ENCODE results near the gene ZNF80.

The ZNF80 gene

DNA sequence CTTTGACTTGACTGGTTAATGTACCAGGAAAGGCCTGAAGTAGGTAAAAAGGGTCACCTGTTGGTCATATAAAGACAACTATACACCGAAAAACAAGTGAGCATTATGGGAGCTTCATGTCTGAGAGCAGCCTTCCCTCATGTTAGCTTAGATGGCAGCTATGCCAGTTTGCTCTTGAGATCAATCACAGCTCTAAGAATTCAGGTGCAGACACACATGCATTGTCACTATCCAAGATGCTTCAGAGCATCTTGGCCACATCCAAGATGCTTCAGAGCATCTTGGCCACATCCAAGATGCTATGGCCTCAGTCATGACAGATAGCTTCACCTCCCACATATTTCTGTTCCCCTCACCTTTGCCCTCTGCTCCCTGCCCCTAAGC, 15.5 kb downstream of the ZNF80 start:
- Histone ChIP-seq H3K4me3 (replicated peaks; ENCODE audit: insufficient read depth, low read length) (no peak overlapping the region), H3K27ac (replicated peaks) (no peak overlapping the region), H3K27me3 (ENCODE audit: insufficient read depth, poor library complexity, severe bottlenecking) (no peaks in the 10 kb centered on the region)
- TF ChIP-seq, protein P1, sequence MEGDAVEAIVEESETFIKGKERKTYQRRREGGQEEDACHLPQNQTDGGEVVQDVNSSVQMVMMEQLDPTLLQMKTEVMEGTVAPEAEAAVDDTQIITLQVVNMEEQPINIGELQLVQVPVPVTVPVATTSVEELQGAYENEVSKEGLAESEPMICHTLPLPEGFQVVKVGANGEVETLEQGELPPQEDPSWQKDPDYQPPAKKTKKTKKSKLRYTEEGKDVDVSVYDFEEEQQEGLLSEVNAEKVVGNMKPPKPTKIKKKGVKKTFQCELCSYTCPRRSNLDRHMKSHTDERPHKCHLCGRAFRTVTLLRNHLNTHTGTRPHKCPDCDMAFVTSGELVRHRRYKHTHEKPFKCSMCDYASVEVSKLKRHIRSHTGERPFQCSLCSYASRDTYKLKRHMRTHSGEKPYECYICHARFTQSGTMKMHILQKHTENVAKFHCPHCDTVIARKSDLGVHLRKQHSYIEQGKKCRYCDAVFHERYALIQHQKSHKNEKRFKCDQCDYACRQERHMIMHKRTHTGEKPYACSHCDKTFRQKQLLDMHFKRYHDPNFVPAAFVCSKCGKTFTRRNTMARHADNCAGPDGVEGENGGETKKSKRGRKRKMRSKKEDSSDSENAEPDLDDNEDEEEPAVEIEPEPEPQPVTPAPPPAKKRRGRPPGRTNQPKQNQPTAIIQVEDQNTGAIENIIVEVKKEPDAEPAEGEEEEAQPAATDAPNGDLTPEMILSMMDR (IDR thresholded peaks at IDR 0.05; ENCODE audit: insufficient read depth, low read length): no peak
- TF ChIP-seq, protein P2, sequence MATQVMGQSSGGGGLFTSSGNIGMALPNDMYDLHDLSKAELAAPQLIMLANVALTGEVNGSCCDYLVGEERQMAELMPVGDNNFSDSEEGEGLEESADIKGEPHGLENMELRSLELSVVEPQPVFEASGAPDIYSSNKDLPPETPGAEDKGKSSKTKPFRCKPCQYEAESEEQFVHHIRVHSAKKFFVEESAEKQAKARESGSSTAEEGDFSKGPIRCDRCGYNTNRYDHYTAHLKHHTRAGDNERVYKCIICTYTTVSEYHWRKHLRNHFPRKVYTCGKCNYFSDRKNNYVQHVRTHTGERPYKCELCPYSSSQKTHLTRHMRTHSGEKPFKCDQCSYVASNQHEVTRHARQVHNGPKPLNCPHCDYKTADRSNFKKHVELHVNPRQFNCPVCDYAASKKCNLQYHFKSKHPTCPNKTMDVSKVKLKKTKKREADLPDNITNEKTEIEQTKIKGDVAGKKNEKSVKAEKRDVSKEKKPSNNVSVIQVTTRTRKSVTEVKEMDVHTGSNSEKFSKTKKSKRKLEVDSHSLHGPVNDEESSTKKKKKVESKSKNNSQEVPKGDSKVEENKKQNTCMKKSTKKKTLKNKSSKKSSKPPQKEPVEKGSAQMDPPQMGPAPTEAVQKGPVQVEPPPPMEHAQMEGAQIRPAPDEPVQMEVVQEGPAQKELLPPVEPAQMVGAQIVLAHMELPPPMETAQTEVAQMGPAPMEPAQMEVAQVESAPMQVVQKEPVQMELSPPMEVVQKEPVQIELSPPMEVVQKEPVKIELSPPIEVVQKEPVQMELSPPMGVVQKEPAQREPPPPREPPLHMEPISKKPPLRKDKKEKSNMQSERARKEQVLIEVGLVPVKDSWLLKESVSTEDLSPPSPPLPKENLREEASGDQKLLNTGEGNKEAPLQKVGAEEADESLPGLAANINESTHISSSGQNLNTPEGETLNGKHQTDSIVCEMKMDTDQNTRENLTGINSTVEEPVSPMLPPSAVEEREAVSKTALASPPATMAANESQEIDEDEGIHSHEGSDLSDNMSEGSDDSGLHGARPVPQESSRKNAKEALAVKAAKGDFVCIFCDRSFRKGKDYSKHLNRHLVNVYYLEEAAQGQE (IDR thresholded peaks at IDR 0.05; ENCODE audit: insufficient replicate concordance, low read depth): no peak
- no peak for TF ChIP-seq SPI1 (IDR thresholded peaks at IDR 0.05; ENCODE audit: borderline replicate concordance, low read depth)
- no peak for TF ChIP-seq POLR2AphosphoS5 (IDR thresholded peaks at IDR 0.05; ENCODE audit: low read depth)
- no peak for TF ChIP-seq GABPA (IDR thresholded peaks at IDR 0.05; ENCODE audit: low read depth)
- DNase-seq (ENCODE audit: low read depth in 1 of 2, low spot score in 1 of 2): no peak

DNA sequence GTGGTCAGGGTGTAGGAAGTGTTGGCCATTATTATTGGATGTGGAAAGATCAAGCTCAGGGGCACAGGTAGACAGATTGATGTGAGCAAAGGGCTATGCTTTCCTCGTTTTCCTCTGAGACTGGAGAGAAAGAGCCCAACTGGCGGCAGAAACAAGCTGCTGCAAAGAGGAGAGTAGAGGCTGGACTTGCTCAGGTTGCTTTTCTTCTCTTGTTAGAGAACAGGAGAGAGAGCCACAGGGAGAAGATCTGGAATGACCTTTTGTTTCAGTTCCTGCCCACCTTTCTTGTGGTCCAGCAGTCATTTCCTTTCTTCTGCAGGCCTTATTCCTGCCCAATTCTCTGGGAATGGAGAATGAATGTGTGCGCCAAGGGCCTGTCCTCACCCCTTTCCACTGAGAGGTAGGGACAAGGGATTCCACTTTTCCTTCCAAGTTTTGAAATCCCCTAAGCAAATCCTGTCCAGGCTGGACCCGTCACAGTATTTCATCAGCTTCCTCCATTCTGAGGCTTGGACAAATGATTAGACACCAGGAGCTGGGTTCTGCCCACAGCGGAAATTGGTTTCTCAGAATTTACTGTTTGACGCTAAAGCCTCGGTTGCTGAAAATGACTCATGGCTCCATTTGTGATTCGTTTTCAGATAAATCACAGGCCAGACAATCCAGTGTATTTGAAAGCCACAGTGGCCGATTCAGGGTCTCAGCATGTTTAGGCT, 16.1 kb downstream of the ZNF80 start:
- TF ChIP-seq, protein P1 (IDR thresholded peaks at IDR 0.05; ENCODE audit: insufficient read depth, low read length): no peak
- TF ChIP-seq, protein P2 (IDR thresholded peaks at IDR 0.05; ENCODE audit: insufficient replicate concordance, low read depth): no peak
- TF ChIP-seq GABPA (IDR thresholded peaks at IDR 0.05; ENCODE audit: low read depth) (no peak), POLR2AphosphoS5 (IDR thresholded peaks at IDR 0.05; ENCODE audit: low read depth) (no peak), SPI1 (IDR thresholded peaks at IDR 0.05; ENCODE audit: borderline replicate concordance, low read depth) (no peak)
- Histone ChIP-seq H3K27me3 (ENCODE audit: insufficient read depth, poor library complexity, severe bottlenecking) (no peaks in the 10 kb centered on the region), H3K4me3 (replicated peaks; ENCODE audit: insufficient read depth, low read length) (no peak overlapping the region), H3K27ac (replicated peaks) (no peak overlapping the region)
- no peak for DNase-seq (ENCODE audit: low read depth in 1 of 2, low spot score in 1 of 2)

DNA sequence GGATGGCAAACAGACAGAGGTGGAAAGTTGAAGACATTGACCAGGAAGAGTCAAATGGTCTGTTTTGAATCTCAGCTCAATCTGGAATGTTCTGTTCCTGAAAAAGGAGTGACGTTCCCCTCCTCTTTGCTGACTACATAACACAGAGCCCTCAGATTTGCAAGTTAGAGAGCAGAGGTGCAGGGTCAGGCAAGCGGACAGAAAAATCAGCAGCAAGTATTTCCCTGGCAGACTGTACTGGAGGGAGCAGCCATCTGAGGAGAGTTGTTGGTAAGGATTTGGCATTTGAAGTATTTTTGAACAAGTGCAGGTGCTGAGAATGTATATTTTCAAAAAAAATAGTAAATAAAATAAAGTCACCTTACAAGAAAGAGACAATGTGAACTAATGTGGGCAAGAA, 17.6 kb downstream of the ZNF80 start:
- TF ChIP-seq POLR2AphosphoS5 (IDR thresholded peaks at IDR 0.05; ENCODE audit: low read depth): no peak
- TF ChIP-seq, protein P2 (IDR thresholded peaks at IDR 0.05; ENCODE audit: insufficient replicate concordance, low read depth): no peak
- TF ChIP-seq, protein P1 (IDR thresholded peaks at IDR 0.05; ENCODE audit: insufficient read depth, low read length): no peak
- Histone ChIP-seq H3K4me3 (replicated peaks; ENCODE audit: insufficient read depth, low read length) (no peak overlapping the region), H3K27me3 (ENCODE audit: insufficient read depth, poor library complexity, severe bottlenecking) (peaks cover 5% of the 10 kb centered on the region), H3K27ac (replicated peaks) (no peak overlapping the region)
- DNase-seq (ENCODE audit: low read depth in 1 of 2, low spot score in 1 of 2): no peak

All from HL-60 (cell line).